ENCODE data around the gene LTC4S. TPM values are rescaled to one million over a fixed set of nuclear protein-coding genes. Genes with fewer than 3 reads are reported as not detected.
A peak's percentile ranks its signal among the peaks of the same experiment; 100 is the strongest.

Gene LTC4S
- total and polyA plus RNA-seq, 2 donors (not counting 3 experiments of a cell fraction or from before 2014, with no cell fraction given): 0.95 to 6.3 TPM

MicroRNAs encoded within 50 kb of the gene (microRNA counts, 767-probe panel; counts per million panel counts)
- 723 counts per million, percentile 96 among the panel's probes with 10 or more counts for microRNA hsa-miR-1229

Small RNA genes lying within 50 kb of the gene (microRNA-seq; reads per million reads assigned to microRNA genes)
- gene MIR1229 (ENCODE audit: borderline number of aligned reads, borderline replicate concordance): 1.2 reads per million

Small RNA genes lying within 50 kb of the gene (small RNA-seq; reads per million reads assigned to genes)
- not detected for gene MIR1229 (ENCODE audit: insufficient read depth, insufficient read length, low read depth, low replicate concordance)

Other genes with a start within 250 kb of the LTC4S start
- gene RUFY1, start 243.4 kb upstream of the LTC4S start, total RNA-seq: 43.3 and 44.9 TPM in 2 replicates
- 25.4 and 25.6 TPM in 2 replicates for gene RUFY1, start 243.4 kb upstream of the LTC4S start, polyA plus RNA-seq
- gene HNRNPH1, start 170.3 kb upstream of the LTC4S start, total RNA-seq: 969 and 993 TPM in 2 replicates
- gene HNRNPH1, start 170.3 kb upstream of the LTC4S start, polyA plus RNA-seq: 197 and 348 TPM in 2 replicates
- not detected in 2 replicates for gene CBY3, start 113.0 kb upstream of the LTC4S start, total RNA-seq
- not detected in 2 replicates for gene CBY3, start 113.0 kb upstream of the LTC4S start, polyA plus RNA-seq
- gene CANX, start 95.0 kb upstream of the LTC4S start, total RNA-seq: 854 and 986 TPM in 2 replicates
- 156 and 193 TPM in 2 replicates for gene CANX, start 95.0 kb upstream of the LTC4S start, polyA plus RNA-seq
- 29.0 and 30.1 TPM in 2 replicates for gene MAML1, start 61.2 kb upstream of the LTC4S start, total RNA-seq
- gene MAML1, start 61.2 kb upstream of the LTC4S start, polyA plus RNA-seq: 11.7 and 12.4 TPM in 2 replicates
- 226 and 243 TPM in 2 replicates for gene MGAT4B, start 12.9 kb downstream of the LTC4S start, total RNA-seq
- 243 and 300 TPM in 2 replicates for gene MGAT4B, start 12.9 kb downstream of the LTC4S start, polyA plus RNA-seq
- gene SQSTM1, start 26.9 kb downstream of the LTC4S start, total RNA-seq: 316 and 346 TPM in 2 replicates
- gene SQSTM1, start 26.9 kb downstream of the LTC4S start, polyA plus RNA-seq: 293 and 302 TPM in 2 replicates
- gene MRNIP, start 64.8 kb downstream of the LTC4S start, total RNA-seq: 17.6 and 19.1 TPM in 2 replicates
- gene MRNIP, start 64.8 kb downstream of the LTC4S start, polyA plus RNA-seq: 16.4 and 17.1 TPM in 2 replicates
- 120 and 150 TPM in 2 replicates for gene TBC1D9B, start 113.9 kb downstream of the LTC4S start, total RNA-seq
- gene TBC1D9B, start 113.9 kb downstream of the LTC4S start, polyA plus RNA-seq: 82.8 and 86.0 TPM in 2 replicates

Data from endothelial cell of umbilical vein (primary cell).